ENCODE data around the gene HSD11B1.

HSD11B1 gene

DNA sequence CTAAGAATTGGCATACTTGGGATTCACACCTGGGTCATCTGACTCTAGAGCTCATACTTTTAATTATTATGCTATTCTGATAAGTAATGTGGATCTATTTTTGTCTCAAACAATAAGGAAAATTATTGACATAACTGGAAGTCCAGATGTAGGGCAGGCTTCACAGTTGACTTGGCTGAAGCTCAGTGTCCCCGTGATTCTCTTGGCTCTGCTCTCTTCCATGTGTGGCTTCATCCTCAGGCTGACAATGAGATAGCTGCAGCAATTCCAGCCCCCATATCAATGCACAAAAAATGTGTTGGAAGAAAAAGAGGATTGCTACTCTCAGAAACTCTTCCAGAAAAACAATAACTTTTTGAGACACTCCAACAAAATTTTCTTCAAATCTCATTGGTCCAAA lies 23.8 kb downstream of the HSD11B1 start:
- no peak for DNase-seq

DNA sequence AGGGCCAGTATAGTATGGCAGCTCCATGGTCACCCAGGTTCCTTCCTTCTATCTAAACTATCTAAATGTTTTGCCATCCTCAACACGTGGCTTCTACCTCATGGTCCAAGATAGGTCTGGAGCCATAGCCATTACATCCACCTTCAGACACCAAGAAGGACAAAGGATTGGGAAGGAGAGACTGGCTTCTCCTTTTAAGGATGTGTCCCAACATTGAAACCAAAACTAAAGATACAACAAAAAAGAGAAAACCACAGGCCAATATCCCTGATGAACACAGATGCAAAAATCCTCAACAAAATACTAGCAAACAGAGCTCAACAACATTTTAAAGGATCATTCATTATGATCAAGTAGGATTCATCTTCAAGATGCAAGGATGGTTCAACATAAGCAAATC lies 24.8 kb downstream of the HSD11B1 start:
- no peak for DNase-seq

DNA sequence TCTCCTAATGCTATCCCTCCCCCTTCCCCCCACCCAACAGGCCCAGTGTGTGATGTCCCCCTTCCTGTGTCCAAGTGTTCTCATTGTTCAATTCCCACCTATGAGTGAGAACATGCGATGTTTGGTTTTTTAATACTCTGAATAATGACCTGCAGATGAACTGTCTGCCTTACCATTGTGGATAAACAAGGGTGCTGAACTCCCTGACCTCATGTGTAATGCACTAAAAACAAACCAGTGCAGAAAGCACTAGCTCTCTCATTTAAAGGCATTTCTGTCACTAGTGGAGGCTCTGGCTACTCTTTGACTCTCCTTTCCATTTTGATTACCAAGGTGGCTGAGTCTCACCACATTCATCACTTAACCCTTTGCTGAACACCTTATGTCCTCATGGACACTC lies 28.1 kb downstream of the HSD11B1 start:
- no peak for DNase-seq

DNA sequence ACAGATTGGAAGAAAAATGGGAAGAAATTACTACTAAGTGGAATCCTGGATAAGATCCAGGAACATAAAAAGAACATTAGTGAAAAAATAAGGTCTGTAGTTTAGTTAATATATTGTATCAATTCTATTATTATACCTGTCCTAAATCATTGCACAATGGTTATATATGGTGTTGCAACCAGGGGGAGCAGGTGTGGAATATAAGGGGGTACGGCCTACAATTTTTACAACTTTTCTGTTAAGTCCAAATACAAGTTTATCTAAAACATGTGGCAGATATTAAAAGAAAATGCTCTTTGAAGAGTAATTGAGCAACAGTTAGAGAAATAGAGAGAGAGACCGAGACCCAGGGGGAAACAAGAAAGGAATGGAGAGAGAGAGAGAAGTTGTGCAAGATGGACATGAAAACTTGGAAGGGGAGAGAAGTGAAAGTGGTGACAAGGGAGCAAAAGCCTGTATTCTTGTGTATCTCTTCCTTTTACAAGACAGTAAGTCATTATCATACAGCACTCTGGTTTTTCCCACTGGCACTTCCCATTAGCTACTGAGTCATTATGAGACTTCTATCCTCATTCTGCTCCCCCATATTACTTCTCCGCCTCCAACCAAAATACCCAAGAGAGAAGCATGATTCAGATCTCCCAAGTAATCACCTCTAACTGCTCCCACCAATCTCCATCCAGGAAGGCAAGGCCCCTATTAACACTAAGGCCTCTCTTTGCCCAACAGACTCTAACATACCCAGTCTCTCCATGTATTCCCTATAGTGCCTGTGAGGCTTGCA lies 29.0 kb downstream of the HSD11B1 start:
- no peak for DNase-seq

DNA sequence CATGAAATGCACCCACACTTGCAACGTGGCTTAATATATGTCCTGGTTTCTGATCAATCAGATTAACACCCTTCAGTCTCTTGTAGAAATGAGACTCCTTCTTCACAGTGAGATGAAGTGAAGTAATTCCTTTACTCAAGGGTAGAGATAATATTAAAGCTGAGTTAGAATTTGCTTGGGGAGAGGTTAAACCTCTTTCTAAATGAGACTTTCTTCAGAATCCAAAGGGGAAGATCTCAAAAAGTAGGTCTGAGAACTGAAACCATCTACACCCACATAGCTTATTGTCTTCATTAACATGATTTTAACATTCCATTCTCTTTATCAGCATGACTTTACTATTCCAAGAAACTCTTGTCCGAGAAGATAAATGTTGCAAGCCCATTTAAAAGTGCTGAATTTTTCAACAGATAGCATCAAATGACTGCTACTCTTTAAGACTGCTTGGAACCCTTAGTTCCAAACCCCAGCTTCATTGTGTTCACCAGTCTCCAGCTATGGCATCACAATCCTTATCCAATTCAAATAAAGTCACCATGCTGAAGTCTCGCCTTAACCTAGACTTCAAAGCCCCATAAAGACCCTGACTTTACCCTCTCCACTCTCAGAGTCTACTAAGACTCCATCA lies 32.0 kb downstream of the HSD11B1 start:
- DNase-seq = no peak

DNA sequence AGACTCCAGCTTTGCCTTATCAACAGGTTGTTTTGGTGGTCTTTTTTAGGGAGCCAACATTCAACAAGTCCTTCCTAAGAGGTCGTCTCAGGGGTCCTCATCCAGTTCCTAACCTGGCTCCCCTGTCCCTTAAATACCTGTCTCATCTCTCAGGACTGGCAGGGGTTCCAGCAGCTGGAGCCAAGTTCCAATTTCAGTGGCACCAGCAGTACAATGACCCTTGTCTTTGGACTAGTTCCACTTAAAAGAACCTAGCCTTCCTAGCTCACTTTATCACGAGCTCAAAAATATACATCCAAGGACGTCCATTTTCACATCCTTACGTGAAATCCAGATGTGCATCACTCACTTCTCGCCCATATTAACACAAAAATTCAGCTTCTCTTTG lies 32.5 kb downstream of the HSD11B1 start:
- no peak for DNase-seq

DNA sequence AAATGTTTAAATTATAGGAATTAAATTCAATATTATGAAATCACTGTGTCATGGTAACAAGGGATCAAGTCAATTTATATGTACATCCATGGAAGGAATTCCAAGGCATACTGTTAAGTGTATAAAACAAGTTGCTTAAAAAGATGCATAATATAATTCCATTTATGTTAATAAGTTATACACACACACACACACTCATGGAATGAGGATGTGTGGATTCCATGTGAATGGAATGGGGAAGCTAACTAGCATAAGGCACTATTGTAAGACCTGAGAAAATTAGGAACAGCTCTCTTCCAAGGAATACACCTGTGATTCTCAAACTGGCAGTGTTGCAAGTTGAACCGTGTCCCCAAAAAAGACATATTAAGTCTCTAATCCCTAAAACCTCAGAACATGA lies 33.6 kb downstream of the HSD11B1 start:
- DNase-seq = no peak

DNA sequence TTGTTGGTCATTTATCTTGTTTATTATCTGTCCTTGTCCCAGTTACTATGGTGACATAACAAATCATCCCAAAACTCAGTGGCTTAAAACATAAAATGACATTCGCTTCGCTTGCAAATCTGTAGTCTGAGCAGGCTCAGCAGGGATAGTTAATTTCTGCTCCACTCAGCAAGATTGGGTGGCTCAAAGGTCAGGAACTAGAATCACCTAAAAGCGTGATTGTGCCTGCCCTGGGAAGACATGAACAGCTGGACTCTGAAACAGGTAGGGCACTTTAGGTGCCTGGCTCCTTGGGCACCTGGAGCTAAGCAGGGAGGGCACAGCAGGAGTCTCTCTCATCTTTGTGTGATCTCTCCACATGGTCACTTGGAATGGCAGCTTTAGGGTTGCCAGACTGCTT lies 36.5 kb downstream of the HSD11B1 start:
- no peak for DNase-seq

DNA sequence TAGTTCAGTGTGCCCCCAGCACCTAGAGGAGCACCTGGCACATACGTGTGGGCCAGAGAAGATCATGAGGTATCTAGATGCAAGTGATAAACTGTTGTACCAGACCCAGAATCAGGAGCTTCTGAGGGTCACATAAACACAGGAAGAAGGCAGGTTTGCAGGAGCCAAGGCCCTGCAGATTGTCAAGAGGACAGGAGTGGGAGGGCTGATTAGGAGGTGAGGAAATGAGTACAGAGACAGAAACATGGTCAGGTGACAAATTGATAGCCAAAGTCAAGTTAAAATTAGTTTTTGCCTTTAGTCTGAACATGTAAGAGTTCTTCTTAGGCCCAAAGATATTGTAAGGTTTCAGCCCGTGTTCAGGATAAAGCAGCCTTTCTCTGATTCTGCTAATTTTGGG lies 37.2 kb downstream of the HSD11B1 start:
- DNase-seq = no peak

DNA sequence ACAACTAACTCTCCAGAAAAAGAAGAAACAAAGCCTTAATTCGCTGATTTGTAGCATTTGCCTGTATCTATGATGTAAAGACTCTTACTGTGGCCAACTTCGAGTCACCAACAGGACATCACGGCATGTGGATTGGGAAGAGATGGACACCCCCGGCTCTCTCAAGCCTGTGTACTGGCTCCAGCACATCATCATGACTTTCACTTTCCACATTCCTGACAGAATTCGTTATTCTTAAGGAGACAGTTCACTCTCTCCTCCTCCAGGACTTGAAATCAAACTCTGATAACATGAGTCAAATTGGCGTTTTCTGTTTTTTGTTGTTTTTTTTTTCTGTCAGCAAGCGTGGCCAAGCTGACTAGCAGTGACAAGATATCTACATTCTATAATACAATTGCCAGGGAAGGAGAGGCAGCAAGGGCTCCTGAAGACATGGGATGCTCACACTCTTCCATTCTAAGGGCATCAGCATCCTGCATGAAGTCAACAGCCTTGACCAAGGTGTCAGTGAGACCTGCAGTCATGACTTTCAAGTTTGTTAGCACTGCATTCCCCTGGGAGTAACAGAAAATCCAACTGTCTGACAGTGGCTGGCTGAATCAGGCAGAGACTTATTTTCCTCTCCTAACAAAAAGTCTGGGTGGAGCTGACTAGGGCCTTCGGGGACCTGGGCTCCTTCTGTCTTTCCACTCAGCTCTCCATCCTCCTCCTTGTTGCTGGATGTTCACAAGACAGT lies 37.9 kb downstream of the HSD11B1 start:
- DNase-seq = no peak

DNA sequence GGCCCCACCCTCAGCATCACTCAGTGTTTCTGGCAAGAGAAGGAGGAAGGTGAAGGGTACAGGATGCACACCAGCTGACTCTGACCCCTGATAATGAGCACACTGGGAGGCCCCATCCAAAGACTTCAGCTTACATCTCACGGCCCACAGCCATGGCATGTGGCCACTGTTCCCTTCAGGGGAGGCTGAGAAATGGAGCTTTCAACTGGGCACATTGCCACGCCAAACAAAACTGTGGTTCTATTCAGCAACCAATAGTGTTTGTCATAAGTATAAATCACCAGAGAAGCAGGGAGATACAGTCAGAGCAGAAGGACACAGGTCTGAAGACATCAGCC lies 38.5 kb downstream of the HSD11B1 start:
- peak; percentile 49 to 67 for DNase-seq

DNA sequence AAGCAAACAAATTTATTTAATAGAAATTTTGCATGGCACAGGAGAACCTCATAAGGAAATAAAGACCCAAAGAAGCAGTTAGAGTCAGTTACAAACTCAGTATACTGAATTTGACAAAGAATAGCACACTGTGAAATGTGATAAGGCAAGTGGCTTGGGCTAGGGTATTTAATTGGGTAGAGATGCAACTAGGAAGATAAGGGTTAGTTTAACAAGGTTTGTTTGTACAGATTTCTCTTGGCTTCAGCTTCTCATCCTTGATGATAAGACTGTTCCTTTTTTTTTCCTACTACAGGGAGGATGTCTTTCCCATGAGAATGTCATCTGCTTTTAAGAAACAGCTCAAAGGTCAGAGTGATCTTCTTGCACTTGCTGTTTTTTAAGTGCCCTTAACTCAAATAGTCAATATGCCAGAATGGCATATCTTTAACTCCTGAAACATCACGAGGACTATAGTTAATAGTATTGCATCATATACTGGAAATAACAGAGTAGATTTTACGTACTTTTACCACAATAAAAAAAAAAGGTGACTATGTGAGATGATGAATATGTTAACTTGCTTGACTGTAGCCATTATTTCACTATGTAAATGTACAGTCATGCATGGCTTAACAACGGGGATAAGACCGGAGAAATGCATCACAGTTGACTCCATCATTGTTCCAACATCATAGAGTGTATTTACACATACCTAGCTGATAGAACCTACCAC lies 42.0 kb downstream of the HSD11B1 start:
- no peak for DNase-seq

DNA sequence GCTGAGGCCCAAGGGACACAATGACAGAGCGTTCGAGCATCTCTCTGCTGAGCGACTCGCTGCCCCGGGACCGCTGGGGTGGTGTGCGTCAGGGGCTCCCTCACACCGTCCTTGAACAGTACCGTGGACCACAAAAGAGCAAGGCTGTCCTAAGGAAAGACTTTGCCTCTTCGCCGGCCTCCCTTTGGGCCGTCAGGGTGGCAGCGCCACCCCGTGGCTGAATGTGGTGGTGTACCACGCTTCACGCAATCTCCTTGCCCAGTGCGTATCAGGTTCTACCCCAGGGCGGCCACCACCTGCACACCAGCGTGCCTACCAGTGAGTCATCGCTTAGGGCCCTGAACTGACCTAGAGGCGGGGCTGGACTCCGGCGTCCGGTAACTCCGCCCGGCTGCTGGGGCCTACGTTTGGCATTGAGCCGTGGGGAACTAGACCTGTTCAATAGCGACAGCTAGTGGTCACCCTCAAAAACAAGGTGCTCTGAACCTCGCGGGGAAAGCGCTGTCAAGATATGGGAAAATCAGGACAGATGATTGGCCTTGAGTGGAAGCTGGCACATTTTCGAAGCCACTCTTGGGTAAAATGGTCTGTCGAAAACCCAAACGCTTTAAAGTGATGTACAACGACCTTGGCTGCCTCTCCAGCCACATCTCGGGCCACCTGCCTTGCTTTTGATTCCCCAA lies 43.1 kb downstream of the HSD11B1 start:
- DNase-seq = peak; percentile 69 to 80

DNA sequence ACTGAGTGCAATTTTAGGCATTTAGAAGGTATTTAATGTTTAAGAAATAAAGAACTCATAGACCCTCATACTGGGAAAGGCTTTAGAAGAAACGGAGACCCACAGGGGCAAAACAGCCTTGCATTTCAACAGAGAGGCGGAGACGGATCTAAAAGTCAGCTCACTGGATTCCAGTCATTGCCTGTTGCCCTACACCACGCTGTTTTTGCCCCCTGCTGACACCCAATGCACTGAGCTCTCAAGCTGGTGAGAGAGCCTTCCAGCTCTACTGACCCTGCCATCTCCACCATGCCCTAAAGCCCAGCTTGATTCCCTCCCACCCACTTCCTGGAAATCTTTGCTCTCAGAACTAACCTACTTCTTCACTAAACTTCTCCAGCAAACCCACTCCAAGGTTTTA lies 44.0 kb downstream of the HSD11B1 start:
- no peak for DNase-seq

DNA sequence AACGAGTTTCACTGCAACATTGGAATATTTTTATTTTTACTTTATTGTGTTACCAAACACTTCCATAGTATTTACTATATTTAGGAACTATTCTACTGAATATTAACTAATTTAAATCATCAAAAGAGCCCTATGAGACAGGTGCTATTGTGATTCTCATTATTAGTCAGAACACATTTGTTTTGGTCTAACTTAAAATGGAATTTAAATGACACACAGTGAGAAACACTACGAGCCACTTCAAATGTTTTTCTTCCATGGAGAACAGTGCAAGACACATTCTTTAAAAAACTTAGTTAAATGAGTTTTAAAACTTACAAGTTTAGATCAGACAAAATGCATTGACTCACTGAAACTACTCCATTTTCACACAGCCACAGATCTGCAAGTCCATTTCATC lies 44.6 kb downstream of the HSD11B1 start:
- no peak for DNase-seq

DNA sequence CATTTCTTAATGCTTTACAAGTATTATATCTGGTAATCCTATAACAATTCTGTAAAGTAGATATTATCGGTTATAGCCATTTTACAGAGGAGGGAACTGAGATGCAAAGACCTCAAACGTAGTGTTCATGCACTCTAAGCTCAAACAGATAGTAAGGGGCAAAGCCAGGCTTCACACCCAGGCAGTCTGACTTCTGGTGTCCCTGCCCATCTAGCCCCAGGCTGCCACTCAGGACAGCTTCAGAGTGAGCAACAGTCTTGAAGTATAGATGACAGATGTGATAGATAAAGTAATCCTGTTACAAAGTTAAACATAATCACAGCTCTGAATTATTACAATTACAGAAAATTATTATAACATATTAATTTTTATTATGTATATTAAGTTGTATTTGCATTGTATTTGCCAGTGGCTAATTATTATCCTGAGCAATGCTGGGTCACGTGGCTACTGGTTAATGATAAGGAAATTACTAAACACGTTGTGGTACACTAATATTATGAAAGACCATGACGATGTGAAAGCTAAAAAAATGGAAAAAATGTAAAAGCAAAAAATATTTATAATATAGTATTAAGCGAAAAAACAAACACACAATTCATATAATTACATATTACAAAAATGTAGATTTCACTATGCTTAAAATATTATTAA lies 45.2 kb downstream of the HSD11B1 start:
- no peak for DNase-seq

DNA sequence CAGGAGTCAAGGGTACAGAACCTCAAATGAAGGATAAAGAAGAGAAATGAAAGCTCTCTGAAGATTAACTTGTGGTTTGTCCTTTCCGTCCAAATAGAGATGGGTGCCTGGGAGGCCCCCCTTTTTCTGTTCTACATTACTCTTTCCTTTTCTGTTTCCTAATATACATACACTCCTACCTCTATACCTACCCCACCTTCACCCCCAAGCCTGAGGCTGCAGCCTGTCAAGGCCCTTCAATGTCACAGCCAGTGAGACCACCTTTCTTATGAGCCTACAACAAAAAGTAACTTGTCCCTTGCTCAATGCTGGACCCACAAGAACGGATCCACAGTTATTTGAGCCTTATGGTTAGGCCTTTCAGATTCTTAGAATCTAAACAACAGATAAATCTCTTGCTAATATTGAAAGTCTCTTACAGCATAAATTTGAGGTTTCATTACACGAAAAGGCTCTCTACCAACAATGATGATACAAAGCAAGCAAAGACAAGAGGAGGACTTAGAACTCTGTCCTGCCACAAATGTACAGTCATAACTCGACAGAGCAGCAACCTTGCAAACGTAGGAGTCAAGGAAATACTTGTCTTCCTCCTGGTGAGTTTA lies 47.1 kb downstream of the HSD11B1 start:
- no peak for DNase-seq

DNA sequence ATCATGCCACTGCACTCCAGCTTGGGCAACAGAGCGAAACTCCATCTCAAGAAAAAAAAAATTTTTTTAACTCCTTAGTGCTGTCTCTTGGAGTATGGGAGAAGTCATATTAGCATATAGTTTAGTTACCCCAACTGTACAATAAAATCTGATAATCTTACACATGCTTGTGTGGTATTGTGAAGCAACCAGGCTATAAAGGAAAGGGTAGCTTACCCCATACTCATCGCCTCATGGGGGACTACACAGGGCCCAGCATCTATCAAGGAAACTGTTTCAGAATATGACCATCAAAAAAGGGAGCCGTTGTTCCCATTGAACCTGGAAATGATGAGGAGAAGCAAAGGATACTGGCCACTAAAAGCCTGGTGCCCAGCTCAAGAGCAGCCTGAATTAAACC lies 48.2 kb downstream of the HSD11B1 start:
- DNase-seq = no peak

DNA sequence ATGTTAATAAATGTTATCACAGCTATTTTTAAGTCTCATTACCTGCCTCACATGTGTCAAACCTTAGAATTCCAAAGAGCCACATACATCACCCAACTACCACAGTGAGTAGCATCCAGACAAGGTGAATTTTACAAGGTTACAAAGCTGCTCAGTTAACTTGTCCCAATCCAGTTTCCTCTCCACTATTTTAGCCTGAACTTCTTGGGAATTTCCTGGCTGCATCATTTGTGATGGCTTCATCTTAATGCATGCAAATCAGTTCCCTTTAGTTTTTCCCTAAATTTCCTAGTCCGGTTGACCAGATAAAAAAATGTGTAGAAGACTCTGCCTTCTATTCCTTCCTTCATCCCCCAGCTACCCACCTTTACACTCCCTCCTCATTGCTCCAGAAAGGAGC lies 50.6 kb downstream of the HSD11B1 start:
- no peak for DNase-seq

DNA sequence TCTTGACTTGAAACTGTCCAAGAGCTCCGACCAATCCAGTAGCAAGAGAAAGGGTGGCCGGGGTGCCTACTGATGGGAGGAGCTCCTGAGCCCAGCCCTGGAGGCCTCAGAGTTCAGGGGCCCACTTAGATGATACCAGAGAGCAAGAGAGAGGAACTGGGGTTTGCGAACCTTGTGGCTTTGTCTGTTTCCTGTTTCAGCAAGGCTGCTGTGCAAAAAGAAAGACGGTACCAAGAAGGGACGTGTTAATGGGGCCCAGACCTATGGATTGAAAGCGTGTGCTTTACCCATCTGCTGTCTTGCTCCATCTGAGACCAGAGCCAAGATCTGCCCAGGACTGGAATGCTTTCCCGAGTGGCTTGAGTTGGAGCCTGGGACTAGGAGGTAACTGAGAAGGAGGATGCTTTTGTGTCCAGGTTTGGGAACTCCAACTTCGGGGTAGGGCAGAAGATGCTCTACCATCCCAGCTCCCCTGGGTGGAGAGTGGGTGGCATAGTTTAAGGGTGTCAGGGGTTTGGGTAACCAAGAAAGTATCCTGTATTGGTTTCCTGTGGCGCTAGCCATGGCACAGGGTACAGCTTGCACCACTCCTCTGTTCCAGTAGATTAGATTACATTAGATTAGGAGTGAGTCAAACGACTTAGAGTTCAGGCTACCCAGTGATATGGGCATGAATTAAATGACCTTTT lies 51.4 kb downstream of the HSD11B1 start, which contains the start of gene TRAF3IP3:
TSS of gene TRAF3IP3 (plus strand) at position 128 of the 689 bp plus-strand sequence. CDS start 3,987 bp downstream, outside the sequence.
- no peak for DNase-seq
